ENCODE results near the gene NETO2. TPM values are rescaled to one million over a fixed set of nuclear protein-coding genes. Genes with fewer than 3 reads are reported as not detected.

NETO2 gene
- total and polyA plus RNA-seq, 2 donors (not counting 1 experiment from before 2014, with no cell fraction given) = 3.0 to 13.2 TPM

- no peaks in the 10 kb centered on the region for H3K4me1 ChIP-seq (ENCODE audit: control insufficient read depth, extremely low read depth, insufficient read depth, low read length)
- TF ChIP-seq CTCF (conservative IDR thresholded peaks at IDR 0.05 in 1 of 2, IDR thresholded peaks at IDR 0.05 in 1 of 2; ENCODE audit: low read depth in 1 of 2, low read length in 2 of 2) = no peak
- no peak for TF ChIP-seq EZH2 (IDR thresholded peaks at IDR 0.05; ENCODE audit: low read length, missing control alignments)
- H3K4me3 ChIP-seq (replicated peaks in 1 of 4; ENCODE audit: control extremely low read depth in 1 of 4, insufficient read depth in 1 of 4, low read depth in 3 of 4, low read length in 4 of 4) = no peak overlapping the region
- no peaks in the 10 kb centered on the region for H3K27me3 ChIP-seq (ENCODE audit: control insufficient read depth, insufficient read depth, low read length)
- no peaks in the 10 kb centered on the region for H3K36me3 ChIP-seq (ENCODE audit: control insufficient read depth, insufficient read depth, low read length)
- no peak for DNase-seq (ENCODE audit: low read depth in 2 of 2)
- no peaks in the 10 kb centered on the region for H3K9me3 ChIP-seq (ENCODE audit: control insufficient read depth, insufficient read depth, low read depth, low read length)
- no peaks in the 10 kb centered on the region for H4K20me1 ChIP-seq (ENCODE audit: control insufficient read depth, extremely low read depth, insufficient read depth, low read length)
- no peaks in the 10 kb centered on the region for H3K79me2 ChIP-seq (ENCODE audit: control insufficient read depth, insufficient read depth, low read length)
- H3K4me2 ChIP-seq (ENCODE audit: extremely low read depth, insufficient read depth, low read length) = no peak overlapping the region
- H3K9ac ChIP-seq (ENCODE audit: insufficient read depth, low read length) = no peak overlapping the region
- H3K27ac ChIP-seq (ENCODE audit: insufficient read depth, low read length) = no peak overlapping the region
- no peak overlapping the region for H2AFZ ChIP-seq (ENCODE audit: low read length)
Measured at GRCh38 chr16:47052666-47053640, 90.8 kb downstream of the NETO2 start.

- H3K79me2 ChIP-seq (ENCODE audit: control insufficient read depth, insufficient read depth, low read length) = no peaks in the 10 kb centered on the region
- no peak for DNase-seq (ENCODE audit: low read depth in 2 of 2)
- H3K4me2 ChIP-seq (ENCODE audit: extremely low read depth, insufficient read depth, low read length) = no peak overlapping the region
- H3K27ac ChIP-seq (ENCODE audit: insufficient read depth, low read length) = no peak overlapping the region
- no peaks in the 10 kb centered on the region for H3K4me1 ChIP-seq (ENCODE audit: control insufficient read depth, extremely low read depth, insufficient read depth, low read length)
- TF ChIP-seq EZH2 (IDR thresholded peaks at IDR 0.05; ENCODE audit: low read length, missing control alignments) (no peak), CTCF (conservative IDR thresholded peaks at IDR 0.05 in 1 of 2, IDR thresholded peaks at IDR 0.05 in 1 of 2; ENCODE audit: low read depth in 1 of 2, low read length in 2 of 2) (no peak)
- no peaks in the 10 kb centered on the region for H4K20me1 ChIP-seq (ENCODE audit: control insufficient read depth, extremely low read depth, insufficient read depth, low read length)
- H3K4me3 ChIP-seq (replicated peaks in 1 of 4; ENCODE audit: control extremely low read depth in 1 of 4, insufficient read depth in 1 of 4, low read depth in 3 of 4, low read length in 4 of 4) = no peak overlapping the region
- peaks cover 2% of the 10 kb centered on the region for H3K27me3 ChIP-seq (ENCODE audit: control insufficient read depth, insufficient read depth, low read length)
- no peak overlapping the region for H2AFZ ChIP-seq (ENCODE audit: low read length)
- H3K9me3 ChIP-seq (ENCODE audit: control insufficient read depth, insufficient read depth, low read depth, low read length) = no peaks in the 10 kb centered on the region
- H3K9ac ChIP-seq (ENCODE audit: insufficient read depth, low read length) = no peak overlapping the region
- no peaks in the 10 kb centered on the region for H3K36me3 ChIP-seq (ENCODE audit: control insufficient read depth, insufficient read depth, low read length)
Measured at GRCh38 chr16:47051031-47051430, 92.7 kb downstream of the NETO2 start.

GRCh38 chr16:47049901-47050583 lies 93.7 kb downstream of the NETO2 start:
- DNase-seq (ENCODE audit: low read depth in 2 of 2) = no peak
- no peaks in the 10 kb centered on the region for H3K36me3 ChIP-seq (ENCODE audit: control insufficient read depth, insufficient read depth, low read length)

More at GRCh38 chr16:47049901-47050583, 93.7 kb downstream of the NETO2 start:
- Histone ChIP-seq H3K4me2 (ENCODE audit: extremely low read depth, insufficient read depth, low read length) (no peak overlapping the region), H3K4me1 (ENCODE audit: control insufficient read depth, extremely low read depth, insufficient read depth, low read length) (no peaks in the 10 kb centered on the region), H3K9ac (ENCODE audit: insufficient read depth, low read length) (no peak overlapping the region), H3K27ac (ENCODE audit: insufficient read depth, low read length) (no peak overlapping the region), H2AFZ (ENCODE audit: low read length) (no peak overlapping the region), H4K20me1 (ENCODE audit: control insufficient read depth, extremely low read depth, insufficient read depth, low read length) (no peaks in the 10 kb centered on the region), H3K79me2 (ENCODE audit: control insufficient read depth, insufficient read depth, low read length) (no peaks in the 10 kb centered on the region), H3K9me3 (ENCODE audit: control insufficient read depth, insufficient read depth, low read depth, low read length) (no peaks in the 10 kb centered on the region), H3K4me3 (replicated peaks in 1 of 4; ENCODE audit: control extremely low read depth in 1 of 4, insufficient read depth in 1 of 4, low read depth in 3 of 4, low read length in 4 of 4) (no peak overlapping the region), H3K27me3 (ENCODE audit: control insufficient read depth, insufficient read depth, low read length) (peaks cover 2% of the 10 kb centered on the region)
- no peak for TF ChIP-seq CTCF (conservative IDR thresholded peaks at IDR 0.05 in 1 of 2, IDR thresholded peaks at IDR 0.05 in 1 of 2; ENCODE audit: low read depth in 1 of 2, low read length in 2 of 2)
- no peak for TF ChIP-seq EZH2 (IDR thresholded peaks at IDR 0.05; ENCODE audit: low read length, missing control alignments)
